Kidney (tissue), 14 donors: ENCODE measurements around the gene MPZL1. TPM values are rescaled to one million over a fixed set of nuclear protein-coding genes. Genes with fewer than 3 reads are reported as not detected.

ENCODE experiments used
- DNase-seq, 5 donors: peaks; one replicate each; pipeline ENCODE4 v3.0.0-alpha.2; 2013 to 2020
- FAIRE-seq: peaks from 2 replicates; lab custom pipeline; 2012; peaks lifted over from hg19 to GRCh38; lab: Jason Lieb, UNC
- H3K27ac ChIP-seq, 2 donors: one replicate each; pipeline ENCODE4 v1.7.0; 2013; ENCODE audit warnings: low read depth in 2 of 2, low read length in 2 of 2, inconsistent platforms in 1 of 2
- H3K27me3 ChIP-seq: one replicate; pipeline ENCODE4 v1.7.1; 2013; ENCODE audit warnings: low read length, inconsistent platforms; ENCODE audit not compliant: control insufficient read depth, insufficient read depth
- H3K36me3 ChIP-seq, 3 donors: one replicate each; pipeline versions ENCODE4 v1.7.0 to v1.7.1; 2013; ENCODE audit warnings: low read length in 3 of 3, control low read depth in 1 of 3, inconsistent platforms in 1 of 3; ENCODE audit not compliant: insufficient read depth in 3 of 3, control insufficient read depth in 2 of 3
- H3K4me1 ChIP-seq, 3 donors: one replicate each; pipeline versions ENCODE4 v1.7.0 to v1.7.1; 2013; ENCODE audit warnings: low read length in 3 of 3, inconsistent platforms in 1 of 3, low read depth in 1 of 3; ENCODE audit not compliant: control insufficient read depth in 2 of 3, insufficient read depth in 2 of 3
- H3K4me3 ChIP-seq, 3 donors: one replicate each; pipeline versions ENCODE4 v1.7.0 to v1.8.1; 2013; ENCODE audit warnings: low read length in 3 of 3, control low read depth in 1 of 3, inconsistent platforms in 1 of 3
- H3K9ac ChIP-seq, 3 donors: one replicate each; pipeline versions ENCODE4 v1.7.0 to v1.7.1; 2013; ENCODE audit warnings: low read length in 3 of 3, control low read depth in 1 of 3, inconsistent platforms in 1 of 3
- H3K9me3 ChIP-seq, 3 donors: one replicate each; pipeline versions ENCODE4 v1.7.0 to v1.7.1; 2013; ENCODE audit warnings: low read length in 3 of 3, control low read depth in 1 of 3, inconsistent platforms in 1 of 3; ENCODE audit not compliant: control insufficient read depth in 2 of 3, insufficient read depth in 1 of 3
- intact Hi-C: fragments of 100-400 bp; cut with DNase I; formaldehyde crosslinking; loops from one replicate; pipeline ENCODE4 v1.11.1; 2022
- polyA plus RNA-seq: library from polyadenylated mRNA; stranded (reverse); fragments of 350-450 nt; fragmentation: Illumina TruSeq; extraction: RNeasy Lipid Tissue Mini Kit (QIAGEN cat#74804); gene quantifications from one replicate; pipeline ENCODE4 v1.2.3, GENCODE V29; 2014; ENCODE audit warnings: low read depth, low replicate concordance; ENCODE audit not compliant: insufficient read depth
- total RNA-seq: library from RNA; stranded (reverse); fragmentation: NEBNext Ultra II Directional; extraction: Animal tissue kit (Norgen Biotek cat#: 25700); gene quantifications from one replicate; pipeline ENCODE4 v1.2.1, GENCODE V29; 2021
- TF ChIP-seq, protein P1 (sequence below): IDR thresholded peaks from 3 replicates; pipeline ENCODE4 v1.5.1; 2012; ENCODE audit warnings: mild to moderate bottlenecking, moderate library complexity, borderline replicate concordance; ENCODE audit not compliant: insufficient read depth; ENCODE audit errors: extremely low read depth
- donor health status: control.
- donor health status: control.
- donor health status: control.
- donor health status: control.
- donor health status: control.
- donor health status: DM: yes; HTN: yes; CAD: no.
- donor health status: Normal renal cell carcinoma (clear cell type).

The MPZL1 gene
- total and polyA plus RNA-seq, 2 donors from 2014 or later, result 42.1 to 98.3 TPM

- FAIRE-seq, result no peak
- DNase-seq, result no peak
- Histone ChIP-seq H3K4me3 (no peak overlapping the region), H3K9ac (no peak overlapping the region), H3K27me3 (no peaks in the 10 kb centered on the region), H3K27ac (no peak overlapping the region), H3K9me3 (no peaks in the 10 kb centered on the region), H3K4me1 (peaks cover 0 to 3% (median 0%) of the 10 kb centered on the region in 3 donors), H3K36me3 (no peaks in the 10 kb centered on the region)
- TF ChIP-seq, protein P1, sequence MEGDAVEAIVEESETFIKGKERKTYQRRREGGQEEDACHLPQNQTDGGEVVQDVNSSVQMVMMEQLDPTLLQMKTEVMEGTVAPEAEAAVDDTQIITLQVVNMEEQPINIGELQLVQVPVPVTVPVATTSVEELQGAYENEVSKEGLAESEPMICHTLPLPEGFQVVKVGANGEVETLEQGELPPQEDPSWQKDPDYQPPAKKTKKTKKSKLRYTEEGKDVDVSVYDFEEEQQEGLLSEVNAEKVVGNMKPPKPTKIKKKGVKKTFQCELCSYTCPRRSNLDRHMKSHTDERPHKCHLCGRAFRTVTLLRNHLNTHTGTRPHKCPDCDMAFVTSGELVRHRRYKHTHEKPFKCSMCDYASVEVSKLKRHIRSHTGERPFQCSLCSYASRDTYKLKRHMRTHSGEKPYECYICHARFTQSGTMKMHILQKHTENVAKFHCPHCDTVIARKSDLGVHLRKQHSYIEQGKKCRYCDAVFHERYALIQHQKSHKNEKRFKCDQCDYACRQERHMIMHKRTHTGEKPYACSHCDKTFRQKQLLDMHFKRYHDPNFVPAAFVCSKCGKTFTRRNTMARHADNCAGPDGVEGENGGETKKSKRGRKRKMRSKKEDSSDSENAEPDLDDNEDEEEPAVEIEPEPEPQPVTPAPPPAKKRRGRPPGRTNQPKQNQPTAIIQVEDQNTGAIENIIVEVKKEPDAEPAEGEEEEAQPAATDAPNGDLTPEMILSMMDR, result no peak
- intact Hi-C loops, result no loop called here
Observed at GRCh38 chr1:167679714-167680113, 42.1 kb upstream of the MPZL1 start.

- FAIRE-seq (no peak), DNase-seq (no peak)
- Histone ChIP-seq H3K27ac (no peak overlapping the region), H3K27me3 (no peaks in the 10 kb centered on the region), H3K4me1 (peaks cover 0 to 3% (median 0%) of the 10 kb centered on the region in 3 donors), H3K9me3 (no peaks in the 10 kb centered on the region), H3K4me3 (no peak overlapping the region), H3K9ac (no peak overlapping the region), H3K36me3 (peaks cover 0 to 2% (median 0%) of the 10 kb centered on the region in 3 donors)
- TF ChIP-seq, protein P1, result no peak
- intact Hi-C loops, result no loop called here
Observed at GRCh38 chr1:167681024-167681423, 40.8 kb upstream of the MPZL1 start.

DNA sequence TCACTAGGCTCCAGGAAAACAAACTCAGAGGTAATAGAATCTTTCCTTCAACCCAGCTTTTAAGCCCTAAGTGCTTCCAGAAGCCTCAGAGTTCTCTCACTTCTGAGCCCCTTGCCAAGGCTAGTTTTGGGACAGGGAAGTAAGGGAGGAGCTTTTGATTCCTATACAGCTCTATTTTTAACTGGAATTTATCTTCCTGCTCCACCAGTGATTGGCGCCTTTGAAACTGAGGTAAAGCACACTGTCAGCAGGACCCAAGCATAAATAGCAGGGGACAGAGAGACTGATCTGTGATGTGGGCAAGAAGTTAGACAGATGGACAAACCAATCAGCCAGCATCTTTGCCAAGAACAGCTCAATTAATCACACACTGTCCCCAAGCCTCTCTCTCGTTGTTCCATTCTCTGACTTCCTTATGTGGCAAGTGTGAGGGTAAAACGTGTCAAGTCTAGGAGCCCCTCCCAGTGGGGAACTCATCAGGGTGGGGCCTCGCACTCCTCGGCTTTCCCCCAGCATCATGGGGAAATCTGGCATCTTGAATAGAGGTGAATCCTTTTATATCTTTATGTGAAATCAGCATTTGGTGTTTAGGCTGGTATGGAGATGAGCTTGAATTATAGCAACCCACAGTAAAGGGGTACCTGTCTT lies 40.2 kb upstream of the MPZL1 start:
- TF ChIP-seq, protein P1, result no peak
- FAIRE-seq, result no peak
- Histone ChIP-seq H3K36me3 (peaks cover 0 to 3% (median 0%) of the 10 kb centered on the region in 3 donors), H3K27me3 (no peaks in the 10 kb centered on the region), H3K9ac (no peak overlapping the region), H3K4me1 (peaks cover 0 to 3% (median 0%) of the 10 kb centered on the region in 3 donors), H3K27ac (no peak overlapping the region), H3K9me3 (no peaks in the 10 kb centered on the region), H3K4me3 (no peak overlapping the region)
- intact Hi-C loops, result no loop called here
- no peak for DNase-seq
